Glutamatergic neuron (in vitro differentiated cells): ENCODE measurements around the gene FLT1. TPM values are rescaled to one million over a fixed set of nuclear protein-coding genes. Genes with fewer than 3 reads are reported as not detected.
A peak's percentile ranks its signal among the peaks of the same experiment; 100 is the strongest.

Source experiments
- DNase-seq: peaks from one replicate; pipeline ENCODE4 v3.0.0; 2022
- H3K27ac Mint-ChIP-seq: one replicate; pipeline ENCODE4 v1.8.0; 2020; ENCODE audit warnings: mild to moderate bottlenecking, mixed read lengths, inconsistent platforms; ENCODE audit not compliant: unreplicated experiment
- H3K27me3 Mint-ChIP-seq: one replicate; pipeline ENCODE4 v1.8.0; 2020; ENCODE audit warnings: mild to moderate bottlenecking, moderate library complexity, mixed read lengths, inconsistent platforms; ENCODE audit not compliant: unreplicated experiment
- H3K36me3 Mint-ChIP-seq: one replicate; pipeline ENCODE4 v1.8.0; 2020; ENCODE audit warnings: mild to moderate bottlenecking, mixed read lengths, inconsistent platforms; ENCODE audit not compliant: unreplicated experiment
- H3K4me1 Mint-ChIP-seq: one replicate; pipeline ENCODE4 v1.8.0; 2020; ENCODE audit warnings: mild to moderate bottlenecking, low read depth, mixed read lengths, inconsistent platforms; ENCODE audit not compliant: unreplicated experiment
- H3K4me3 Mint-ChIP-seq: one replicate; pipeline ENCODE4 v1.8.0; 2020; ENCODE audit warnings: mild to moderate bottlenecking, mixed read lengths, inconsistent platforms; ENCODE audit not compliant: unreplicated experiment
- H3K9me3 Mint-ChIP-seq: one replicate; pipeline ENCODE4 v1.8.0; 2020; ENCODE audit warnings: mild to moderate bottlenecking, moderate library complexity, mixed read lengths, inconsistent platforms; ENCODE audit not compliant: unreplicated experiment
- CTCF ChIP-seq: fragments of 200-600 bp; sonication (generic); IDR thresholded peaks from one replicate; pipeline ENCODE4 v1.5.0; 2021; ENCODE audit not compliant: partially characterized antibody, unreplicated experiment
- total RNA-seq: library from RNA; stranded (reverse); fragmentation: NEBNext Ultra II Directional; extraction: Animal tissue kit (Norgen Biotek cat#: 25700); gene quantifications from one replicate; pipeline ENCODE4 v1.2.1, GENCODE V29; 2021; ENCODE audit not compliant: unreplicated experiment

The FLT1 gene
- total RNA-seq, 1 donor from 2014 or later, result 49.8 TPM

- Mint-ChIP-seq H3K27me3 (peaks cover 4% of the 10 kb centered on the region), H3K4me1 (peaks cover 41% of the 10 kb centered on the region)
Observed at GRCh38 chr13:28490061-28490460, 4.9 kb downstream of the FLT1 start.

GRCh38 chr13:28489524-28489931 lies 5.4 kb downstream of the FLT1 start:
- DNase-seq, result no peak
- H3K9me3 Mint-ChIP-seq, result peaks cover 8% of the 10 kb centered on the region
- H3K27me3 Mint-ChIP-seq, result peaks cover 4% of the 10 kb centered on the region
- peak overlapping the region; percentile 40 for H3K27ac Mint-ChIP-seq
- H3K4me3 Mint-ChIP-seq, result peak overlapping the region; percentile 64
- no peak for TF ChIP-seq CTCF
- no peaks in the 10 kb centered on the region for H3K36me3 Mint-ChIP-seq
- H3K4me1 Mint-ChIP-seq, result peaks cover 42% of the 10 kb centered on the region

More at GRCh38 chr13:28490061-28490460, 4.9 kb downstream of the FLT1 start:
- Mint-ChIP-seq H3K9me3 (peaks cover 8% of the 10 kb centered on the region), H3K27ac (no peak overlapping the region), H3K4me3 (peak overlapping the region; percentile 28), H3K36me3 (no peaks in the 10 kb centered on the region)
- TF ChIP-seq CTCF, result no peak
- no peak for DNase-seq

- H3K9me3 Mint-ChIP-seq, result peaks cover 5% of the 10 kb centered on the region
- no peak overlapping the region for H3K27ac Mint-ChIP-seq
- peaks cover 47% of the 10 kb centered on the region for H3K4me1 Mint-ChIP-seq
- no peak overlapping the region for H3K4me3 Mint-ChIP-seq
- DNase-seq, result no peak
- H3K27me3 Mint-ChIP-seq, result peaks cover 4% of the 10 kb centered on the region
- H3K36me3 Mint-ChIP-seq, result no peaks in the 10 kb centered on the region
- no peak for TF ChIP-seq CTCF
Observed at GRCh38 chr13:28488376-28489005, 6.4 kb downstream of the FLT1 start.

- H3K27me3 Mint-ChIP-seq, result peaks cover 6% of the 10 kb centered on the region
- no peak overlapping the region for H3K27ac Mint-ChIP-seq
- no peak for TF ChIP-seq CTCF
- peaks cover 6% of the 10 kb centered on the region for H3K36me3 Mint-ChIP-seq
- peaks cover 45% of the 10 kb centered on the region for H3K4me1 Mint-ChIP-seq
- H3K4me3 Mint-ChIP-seq, result no peak overlapping the region
- peaks cover 2% of the 10 kb centered on the region for H3K9me3 Mint-ChIP-seq
- DNase-seq, result no peak
Observed at GRCh38 chr13:28485996-28486543, 8.9 kb downstream of the FLT1 start.

- Mint-ChIP-seq H3K9me3 (peaks cover 4% of the 10 kb centered on the region), H3K27me3 (peaks cover 6% of the 10 kb centered on the region), H3K4me3 (no peak overlapping the region), H3K36me3 (peaks cover 6% of the 10 kb centered on the region), H3K27ac (no peak overlapping the region), H3K4me1 (peaks cover 41% of the 10 kb centered on the region)
- TF ChIP-seq CTCF, result no peak
- no peak for DNase-seq
Observed at GRCh38 chr13:28485551-28485950, 9.4 kb downstream of the FLT1 start.
